ENCODE data around the gene CROCC2.

The CROCC2 gene

DNA sequence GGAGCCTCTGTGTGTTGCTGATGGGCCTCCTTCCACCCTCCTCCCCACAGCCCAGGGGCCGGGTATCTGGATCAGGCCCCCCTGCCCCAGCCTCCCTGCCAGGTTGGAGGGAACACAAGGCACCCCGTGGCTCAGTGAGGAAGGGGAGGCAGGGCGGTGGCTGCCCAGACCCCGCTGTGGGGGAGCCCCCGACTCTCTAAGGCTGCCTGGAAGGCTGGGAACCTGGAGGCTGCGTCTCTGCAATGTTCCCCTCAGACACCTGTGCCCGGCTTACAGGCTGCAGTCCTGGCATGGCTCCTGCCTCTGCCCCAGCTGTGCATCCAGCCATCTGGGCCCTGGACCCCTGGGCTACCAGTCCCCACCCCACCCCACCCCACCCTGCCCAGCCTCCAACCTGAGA lies 9.7 kb upstream of the CROCC2 start:
- in situ Hi-C loops (cut with HindIII; ENCODE audit: low sequenced_read_pairs) = no loop called here
- DNase-seq (ENCODE audit: low read depth, low spot score) = no peak
- TF ChIP-seq, protein P1, sequence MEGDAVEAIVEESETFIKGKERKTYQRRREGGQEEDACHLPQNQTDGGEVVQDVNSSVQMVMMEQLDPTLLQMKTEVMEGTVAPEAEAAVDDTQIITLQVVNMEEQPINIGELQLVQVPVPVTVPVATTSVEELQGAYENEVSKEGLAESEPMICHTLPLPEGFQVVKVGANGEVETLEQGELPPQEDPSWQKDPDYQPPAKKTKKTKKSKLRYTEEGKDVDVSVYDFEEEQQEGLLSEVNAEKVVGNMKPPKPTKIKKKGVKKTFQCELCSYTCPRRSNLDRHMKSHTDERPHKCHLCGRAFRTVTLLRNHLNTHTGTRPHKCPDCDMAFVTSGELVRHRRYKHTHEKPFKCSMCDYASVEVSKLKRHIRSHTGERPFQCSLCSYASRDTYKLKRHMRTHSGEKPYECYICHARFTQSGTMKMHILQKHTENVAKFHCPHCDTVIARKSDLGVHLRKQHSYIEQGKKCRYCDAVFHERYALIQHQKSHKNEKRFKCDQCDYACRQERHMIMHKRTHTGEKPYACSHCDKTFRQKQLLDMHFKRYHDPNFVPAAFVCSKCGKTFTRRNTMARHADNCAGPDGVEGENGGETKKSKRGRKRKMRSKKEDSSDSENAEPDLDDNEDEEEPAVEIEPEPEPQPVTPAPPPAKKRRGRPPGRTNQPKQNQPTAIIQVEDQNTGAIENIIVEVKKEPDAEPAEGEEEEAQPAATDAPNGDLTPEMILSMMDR (IDR thresholded peaks at IDR 0.05; ENCODE audit: low read depth, low read length) = no peak
- no peak overlapping the region for H3K4me3 ChIP-seq (ENCODE audit: low read depth, low read length)

DNA sequence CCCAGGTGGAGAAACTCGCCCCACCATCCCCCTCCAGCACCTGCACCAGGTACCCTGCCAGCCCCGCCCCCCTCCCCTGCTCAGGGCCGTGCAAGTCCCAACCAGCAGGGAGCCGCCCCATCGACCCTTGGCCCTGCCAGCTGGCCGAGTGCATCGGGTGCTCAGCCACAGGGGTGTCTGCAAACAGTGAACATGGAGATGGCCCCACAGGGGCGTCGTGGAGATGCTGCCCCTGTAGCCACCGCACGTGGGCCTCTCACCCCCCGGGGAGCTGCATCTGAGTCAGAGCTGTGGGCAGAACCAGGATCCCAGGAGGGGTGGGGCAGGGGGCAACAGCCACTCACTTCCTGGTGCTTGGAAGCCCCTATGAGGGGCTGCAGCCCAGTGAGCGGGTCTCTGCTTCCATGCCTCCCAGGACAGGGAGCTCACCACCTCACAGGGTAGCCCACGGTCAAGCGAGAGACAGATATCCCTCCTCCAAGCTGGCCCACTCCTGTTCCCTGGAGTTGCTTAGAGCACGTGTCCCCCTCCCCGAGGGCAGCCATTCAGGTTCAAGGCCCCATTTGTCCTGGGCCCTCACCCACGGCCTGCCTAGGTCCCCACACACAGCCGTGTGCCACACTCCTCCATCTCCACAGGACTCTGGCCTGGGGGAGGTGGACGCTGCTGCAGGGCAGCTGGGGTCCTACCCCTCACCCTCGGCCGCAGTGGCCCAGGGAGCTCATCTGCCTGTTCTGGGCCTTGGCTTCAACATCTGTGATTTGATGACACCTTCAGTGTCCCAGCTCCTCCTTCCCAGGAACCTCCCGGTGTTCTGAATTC lies 9.1 kb upstream of the CROCC2 start:
- in situ Hi-C loops (cut with HindIII; ENCODE audit: low sequenced_read_pairs) = no loop called here
- DNase-seq (ENCODE audit: low read depth, low spot score) = no peak
- TF ChIP-seq, protein P1 (IDR thresholded peaks at IDR 0.05; ENCODE audit: low read depth, low read length) = no peak
- no peak overlapping the region for H3K4me3 ChIP-seq (ENCODE audit: low read depth, low read length)

DNA sequence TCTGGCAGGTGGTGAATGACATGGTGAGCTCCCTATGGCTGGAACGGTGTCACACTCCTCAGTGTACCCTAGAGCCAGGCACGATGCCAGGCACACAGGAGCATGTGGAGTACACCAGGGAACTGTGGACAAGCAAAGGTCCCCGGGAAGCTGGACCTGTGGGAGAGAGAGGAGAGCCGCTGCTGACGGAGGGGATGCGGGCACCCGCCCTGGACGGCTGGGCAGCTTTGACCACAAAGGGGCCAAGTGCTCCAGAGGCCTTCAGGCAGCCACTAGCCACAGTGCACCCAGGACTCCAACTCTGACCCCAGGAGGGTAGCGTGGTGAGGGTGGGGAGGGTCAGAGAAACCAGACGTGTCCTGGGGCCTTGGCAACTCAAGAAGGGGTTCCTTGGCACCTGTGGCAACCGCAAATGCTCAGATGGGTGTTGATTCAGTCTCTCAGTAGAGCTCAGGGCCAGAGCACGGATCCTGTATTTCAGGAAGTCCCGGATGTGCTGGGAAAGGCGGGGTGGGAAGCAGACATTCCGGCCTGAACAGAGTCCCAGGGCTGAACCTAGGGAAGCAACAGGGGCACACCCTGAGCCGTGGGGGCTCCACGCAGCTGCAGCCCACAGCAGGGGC lies 7.9 kb upstream of the CROCC2 start:
- in situ Hi-C loops (cut with HindIII; ENCODE audit: low sequenced_read_pairs) = no loop called here
- no peak for DNase-seq (ENCODE audit: low read depth, low spot score)
- TF ChIP-seq, protein P1 (IDR thresholded peaks at IDR 0.05; ENCODE audit: low read depth, low read length) = no peak

DNA sequence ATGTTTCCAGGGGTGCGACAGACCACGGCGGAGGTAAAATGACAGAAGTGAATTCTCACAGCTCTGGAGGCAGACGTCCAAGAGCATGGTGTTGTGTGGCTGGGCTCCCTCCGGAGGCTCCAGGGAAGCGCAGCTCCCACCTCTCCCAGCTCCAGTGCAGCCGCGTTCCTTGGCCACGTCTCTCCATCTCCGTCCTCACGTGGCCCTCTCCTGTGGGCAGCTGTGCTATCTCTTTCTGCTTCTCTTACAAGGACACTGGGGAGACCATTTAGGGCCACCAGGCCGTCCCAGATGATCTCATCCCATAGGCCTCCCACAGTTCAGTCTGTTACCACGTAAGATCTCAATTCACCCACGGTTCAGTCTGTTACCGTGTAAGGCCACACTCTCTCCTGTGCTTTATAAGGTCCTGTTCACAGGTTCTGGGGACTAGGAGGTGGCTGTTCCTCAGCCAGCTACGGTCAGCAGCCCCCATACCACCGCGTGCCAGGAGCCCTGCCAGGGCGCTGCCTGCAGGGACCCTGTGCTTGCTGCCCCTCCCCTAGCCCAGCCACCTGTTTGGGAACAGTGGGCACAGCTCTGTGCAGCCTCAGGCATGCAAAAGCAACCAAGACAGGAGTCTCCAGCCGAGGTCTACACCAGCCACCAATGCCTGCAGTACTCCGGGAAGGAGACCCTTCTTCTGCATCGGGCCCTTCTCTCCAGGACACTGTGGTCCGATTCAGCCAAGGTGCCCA lies 7.2 kb upstream of the CROCC2 start:
- TF ChIP-seq, protein P1 (IDR thresholded peaks at IDR 0.05; ENCODE audit: low read depth, low read length) = no peak
- in situ Hi-C loops (cut with HindIII; ENCODE audit: low sequenced_read_pairs) = no loop called here
- no peak overlapping the region for H3K4me3 ChIP-seq (ENCODE audit: low read depth, low read length)

More for the DNA sequence above, 7.9 kb upstream of the CROCC2 start:
- H3K4me3 ChIP-seq (ENCODE audit: low read depth, low read length) = no peak overlapping the region

DNA sequence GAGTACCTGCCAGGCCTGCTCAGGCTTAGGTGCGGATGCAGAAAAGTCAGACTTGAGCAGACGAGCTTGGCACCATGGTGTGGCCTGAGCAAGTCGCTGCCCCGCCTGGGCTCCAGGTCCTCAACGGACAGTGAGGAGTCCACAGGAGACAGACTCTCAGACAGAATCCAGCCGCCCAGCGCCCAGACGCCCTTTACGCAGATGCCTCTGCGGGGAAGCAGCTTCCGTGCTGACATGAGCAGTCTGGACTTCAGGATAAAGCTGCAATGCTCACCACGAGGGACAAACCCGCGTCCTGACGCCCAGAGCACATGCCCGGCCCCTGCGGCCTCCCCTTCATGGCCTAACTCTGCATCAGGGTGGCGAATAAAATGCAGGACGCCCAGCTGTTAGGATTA lies 6.7 kb upstream of the CROCC2 start:
- in situ Hi-C loops (cut with HindIII; ENCODE audit: low sequenced_read_pairs) = no loop called here
- TF ChIP-seq, protein P1 (IDR thresholded peaks at IDR 0.05; ENCODE audit: low read depth, low read length) = no peak
- no peak for DNase-seq (ENCODE audit: low read depth, low spot score)
- H3K4me3 ChIP-seq (ENCODE audit: low read depth, low read length) = no peak overlapping the region

More for the DNA sequence above, 7.2 kb upstream of the CROCC2 start:
- DNase-seq (ENCODE audit: low read depth, low spot score) = no peak

DNA sequence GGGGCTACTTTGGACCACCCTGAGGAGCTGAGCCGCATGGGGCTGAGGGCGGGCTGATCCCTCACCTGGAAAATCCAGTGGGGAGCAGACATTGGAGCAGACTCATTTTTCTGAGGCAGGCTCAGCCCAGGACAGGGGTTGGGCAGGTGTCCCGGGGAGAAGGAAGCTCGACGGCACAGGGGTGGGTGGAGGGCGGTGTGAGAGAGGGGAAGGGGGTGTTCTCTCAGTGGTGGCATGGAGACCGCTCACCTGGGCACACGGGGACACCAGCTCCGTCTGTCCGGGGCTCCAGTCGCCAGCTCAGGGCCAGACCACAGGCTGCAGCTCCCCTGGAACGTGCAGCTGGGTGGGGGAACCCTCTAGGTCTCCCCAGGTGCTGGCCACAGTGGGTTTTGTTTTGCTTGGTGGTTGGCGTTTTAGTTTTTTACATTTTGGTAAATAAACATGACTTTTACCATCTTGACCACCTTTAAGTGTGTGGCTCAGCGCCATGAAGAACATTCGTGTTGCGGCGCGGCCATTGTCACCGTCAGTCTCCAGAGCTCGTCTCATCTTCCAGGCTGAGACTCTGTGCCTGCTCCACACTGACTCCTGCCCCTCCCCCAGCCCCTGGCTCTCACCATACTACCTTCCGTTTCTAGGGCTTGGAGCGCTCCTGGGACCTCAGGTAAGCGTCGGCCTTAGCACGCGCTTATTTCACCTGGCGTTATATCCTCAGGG lies 5.8 kb upstream of the CROCC2 start:
- no peak overlapping the region for H3K4me3 ChIP-seq (ENCODE audit: low read depth, low read length)
- TF ChIP-seq, protein P1 (IDR thresholded peaks at IDR 0.05; ENCODE audit: low read depth, low read length) = no peak
- no peak for DNase-seq (ENCODE audit: low read depth, low spot score)
- in situ Hi-C loops (cut with HindIII; ENCODE audit: low sequenced_read_pairs) = no loop called here
